Activated B cell treated with CpG ODN at 0.5 μM for 24 hours (primary cell): ENCODE data around the gene PCDH9. TPM values are rescaled to one million over a fixed set of nuclear protein-coding genes. Genes with fewer than 3 reads are reported as not detected.
"Not testable (repeated sequence)": the region's sequence is repeated elsewhere in the genome, so short reads cannot be mapped to it uniquely, and the experiment has no call there.

Source experiments
- ATAC-seq: fragments of 200-7000 bp; cut with Tn5 transposase; one replicate; pipeline ENCODE4 v1.10.0; 2021; ENCODE audit warnings: low read depth, mild to moderate bottlenecking, moderate library complexity
- CTCF ChIA-PET: fragments of 350-600 bp; sonication (Branson Sonifier 250); formaldehyde crosslinking; loops from one replicate; lab custom pipeline; 2021; ENCODE audit warnings: antibody characterized with exemption; lab: Charles Lee
- POLR2A ChIA-PET: fragments of 350-600 bp; sonication (Branson Sonifier 250); formaldehyde crosslinking; loops from one replicate; lab custom pipeline; 2021; ENCODE audit warnings: antibody characterized with exemption; lab: Charles Lee
- DNase-seq: peaks from one replicate; pipeline ENCODE4 v3.0.0; 2022
- H3K27ac Mint-ChIP-seq: one replicate; pipeline ENCODE4 v1.8.0; 2020; ENCODE audit warnings: mixed read lengths
- H3K27me3 Mint-ChIP-seq: one replicate; pipeline ENCODE4 v1.8.0; 2021; ENCODE audit warnings: mixed read lengths
- H3K36me3 Mint-ChIP-seq: one replicate; pipeline ENCODE4 v1.8.0; 2021; ENCODE audit warnings: low read depth, mixed read lengths
- H3K4me1 Mint-ChIP-seq: one replicate; pipeline ENCODE4 v1.8.0; 2021; ENCODE audit warnings: mixed read lengths
- H3K4me3 Mint-ChIP-seq: one replicate; pipeline ENCODE4 v1.8.0; 2020; ENCODE audit warnings: mild to moderate bottlenecking, mixed read lengths
- H3K9me3 Mint-ChIP-seq: one replicate; pipeline ENCODE4 v1.8.0; 2020; ENCODE audit warnings: mixed read lengths
- intact Hi-C: fragments of 100-400 bp; cut with micrococcal nuclease; formaldehyde crosslinking; loops from one replicate; pipeline ENCODE4 v1.15.1; 2024
- total RNA-seq: library from RNA; stranded (reverse); gene quantifications from 2 replicates; pipeline ENCODE4 v1.2.3, GENCODE V29; 2022
- TF ChIP-seq, protein P1 (sequence below): fragments of 200-600 bp; IDR thresholded peaks from one replicate; pipeline ENCODE4 v1.8.0; 2022; ENCODE audit warnings: antibody characterized with exemption, mild to moderate bottlenecking

Gene PCDH9
- total RNA-seq, 1 donor from 2014 or later, result 6.4 TPM

DNA sequence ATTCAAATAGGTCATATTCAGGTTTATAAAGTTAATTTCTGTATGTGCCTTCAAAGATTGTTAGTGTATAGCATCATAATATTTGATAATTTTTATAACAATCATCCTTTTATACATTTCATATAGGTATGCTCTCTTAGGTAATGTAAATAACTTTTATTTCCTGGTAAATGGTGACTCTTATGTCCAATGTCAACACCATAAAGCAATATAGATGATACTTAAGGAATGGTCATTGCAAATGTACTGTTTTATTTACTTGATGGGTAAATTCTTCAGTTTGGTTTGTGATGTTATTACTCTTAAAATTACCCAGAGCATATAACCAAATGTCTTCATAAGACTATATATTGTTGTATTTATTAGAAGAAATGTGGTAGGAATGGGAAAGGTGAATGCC lies 928.7 kb downstream of the PCDH9 start:
- no peak for ATAC-seq
- DNase-seq, result no peak
- Mint-ChIP-seq H3K9me3 (peaks cover 6% of the 10 kb centered on the region), H3K4me3 (no peak overlapping the region), H3K27ac (no peak overlapping the region), H3K27me3 (no peaks in the 10 kb centered on the region), H3K4me1 (peaks cover 15% of the 10 kb centered on the region), H3K36me3 (no peaks in the 10 kb centered on the region)
- intact Hi-C loops, result no loop called here
- POLR2A ChIA-PET, result no interaction called here
- TF ChIP-seq, protein P1, sequence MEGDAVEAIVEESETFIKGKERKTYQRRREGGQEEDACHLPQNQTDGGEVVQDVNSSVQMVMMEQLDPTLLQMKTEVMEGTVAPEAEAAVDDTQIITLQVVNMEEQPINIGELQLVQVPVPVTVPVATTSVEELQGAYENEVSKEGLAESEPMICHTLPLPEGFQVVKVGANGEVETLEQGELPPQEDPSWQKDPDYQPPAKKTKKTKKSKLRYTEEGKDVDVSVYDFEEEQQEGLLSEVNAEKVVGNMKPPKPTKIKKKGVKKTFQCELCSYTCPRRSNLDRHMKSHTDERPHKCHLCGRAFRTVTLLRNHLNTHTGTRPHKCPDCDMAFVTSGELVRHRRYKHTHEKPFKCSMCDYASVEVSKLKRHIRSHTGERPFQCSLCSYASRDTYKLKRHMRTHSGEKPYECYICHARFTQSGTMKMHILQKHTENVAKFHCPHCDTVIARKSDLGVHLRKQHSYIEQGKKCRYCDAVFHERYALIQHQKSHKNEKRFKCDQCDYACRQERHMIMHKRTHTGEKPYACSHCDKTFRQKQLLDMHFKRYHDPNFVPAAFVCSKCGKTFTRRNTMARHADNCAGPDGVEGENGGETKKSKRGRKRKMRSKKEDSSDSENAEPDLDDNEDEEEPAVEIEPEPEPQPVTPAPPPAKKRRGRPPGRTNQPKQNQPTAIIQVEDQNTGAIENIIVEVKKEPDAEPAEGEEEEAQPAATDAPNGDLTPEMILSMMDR, result no peak
- CTCF ChIA-PET, result no interaction called here

GRCh38 chr13:66301006-66301405 lies 929.1 kb downstream of the PCDH9 start:
- peaks cover 6% of the 10 kb centered on the region for H3K9me3 Mint-ChIP-seq
- H3K27me3 Mint-ChIP-seq, result no peaks in the 10 kb centered on the region
- no peak overlapping the region for H3K27ac Mint-ChIP-seq
- H3K36me3 Mint-ChIP-seq, result no peaks in the 10 kb centered on the region
- CTCF ChIA-PET, result no interaction called here
- intact Hi-C loops, result no loop called here
- no peak overlapping the region for H3K4me3 Mint-ChIP-seq
- ATAC-seq (no peak), DNase-seq (no peak)
- POLR2A ChIA-PET, result no interaction called here
- H3K4me1 Mint-ChIP-seq, result peaks cover 11% of the 10 kb centered on the region
- TF ChIP-seq, protein P1, result no peak

- no peak overlapping the region for H3K27ac Mint-ChIP-seq
- no peaks in the 10 kb centered on the region for H3K27me3 Mint-ChIP-seq
- CTCF ChIA-PET, result no interaction called here
- no peak for ATAC-seq
- intact Hi-C loops, result no loop called here
- no peak overlapping the region for H3K4me3 Mint-ChIP-seq
- no peak for DNase-seq
- H3K9me3 Mint-ChIP-seq, result peaks cover 8% of the 10 kb centered on the region
- POLR2A ChIA-PET, result no interaction called here
- no peaks in the 10 kb centered on the region for H3K36me3 Mint-ChIP-seq
- TF ChIP-seq, protein P1, result no peak
- no peaks in the 10 kb centered on the region for H3K4me1 Mint-ChIP-seq
Observed at GRCh38 chr13:66296875-66297274, 933.3 kb downstream of the PCDH9 start.

GRCh38 chr13:66296328-66296727 lies 933.8 kb downstream of the PCDH9 start:
- ChIA-PET CTCF (no interaction called here), POLR2A (no interaction called here)
- H3K4me1 Mint-ChIP-seq, result no peaks in the 10 kb centered on the region
- no peak overlapping the region for H3K4me3 Mint-ChIP-seq
- H3K27me3 Mint-ChIP-seq, result no peaks in the 10 kb centered on the region
- TF ChIP-seq, protein P1, result no peak
- H3K27ac Mint-ChIP-seq, result no peak overlapping the region
- no peak for DNase-seq
- no peak for ATAC-seq
- intact Hi-C loops, result no loop called here
- no peaks in the 10 kb centered on the region for H3K36me3 Mint-ChIP-seq
- H3K9me3 Mint-ChIP-seq, result peaks cover 8% of the 10 kb centered on the region

DNA sequence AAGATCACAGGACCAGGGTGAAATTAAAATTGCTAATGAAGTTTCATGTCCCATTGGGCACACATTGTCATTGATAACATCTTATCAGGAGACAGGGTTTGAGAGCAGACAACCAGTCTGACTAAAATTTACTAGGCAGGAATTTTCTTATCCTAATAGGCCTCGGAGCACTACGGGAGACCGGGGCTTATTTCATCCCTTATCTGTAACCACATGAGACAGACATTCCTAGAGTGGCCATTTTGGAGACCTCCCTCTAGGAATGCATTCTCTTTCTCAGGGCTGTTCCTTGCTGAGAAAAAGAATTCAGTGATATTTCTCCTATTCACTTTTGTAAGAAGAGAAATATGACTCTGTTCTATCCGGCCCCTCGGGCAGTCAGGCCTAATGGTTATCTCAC lies 943.3 kb downstream of the PCDH9 start:
- H3K27ac Mint-ChIP-seq, ATAC-seq, intact Hi-C loops, H3K4me1 Mint-ChIP-seq, DNase-seq, POLR2A ChIA-PET, H3K4me3 Mint-ChIP-seq, H3K27me3 Mint-ChIP-seq, H3K36me3 Mint-ChIP-seq, CTCF ChIA-PET: not testable (repeated sequence)
- peaks cover 18% of the 10 kb centered on the region for H3K9me3 Mint-ChIP-seq

GRCh38 chr13:66275416-66275815 lies 954.7 kb downstream of the PCDH9 start:
- intact Hi-C loops, result no loop called here
- TF ChIP-seq, protein P1, result no peak
- no peaks in the 10 kb centered on the region for H3K36me3 Mint-ChIP-seq
- DNase-seq (no peak), ATAC-seq (no peak)
- no peaks in the 10 kb centered on the region for H3K27me3 Mint-ChIP-seq
- ChIA-PET CTCF (no interaction called here), POLR2A (no interaction called here)
- H3K4me3 Mint-ChIP-seq, result no peak overlapping the region
- H3K4me1 Mint-ChIP-seq, result no peaks in the 10 kb centered on the region
- peaks cover 14% of the 10 kb centered on the region for H3K9me3 Mint-ChIP-seq
- H3K27ac Mint-ChIP-seq, result no peak overlapping the region
